ENCODE data around the gene SPECC1L.
"Not testable (repeated sequence)": the region's sequence is repeated elsewhere in the genome, so short reads cannot be mapped to it uniquely, and the experiment has no call there.

The SPECC1L gene

GRCh38 chr22:24274696-24275405 is 4.2 kb downstream of the SPECC1L start:
- Histone ChIP-seq H3K4me1 (ENCODE audit: insufficient read depth, low read length, poor library complexity, severe bottlenecking) (peaks cover 31% of the 10 kb centered on the region), H4K20me1 (ENCODE audit: insufficient read depth, low read length, poor library complexity, severe bottlenecking) (peaks cover 40% of the 10 kb centered on the region), H3K4me2 (ENCODE audit: low read depth, low read length, poor library complexity, severe bottlenecking) (peak overlapping the region; percentile 78), H3K4me3 (ENCODE audit: low read length, poor library complexity, severe bottlenecking) (peak overlapping the region; percentile 81), H3K79me2 (ENCODE audit: insufficient read depth, low read length) (peaks cover 75% of the 10 kb centered on the region)
- not testable (repeated sequence) for H3K9me2 ChIP-seq (replicated peaks; ENCODE audit: low read depth, low read length); H3K27me3 ChIP-seq (ENCODE audit: insufficient read depth, low read length, poor library complexity, severe bottlenecking); H2AFZ ChIP-seq (ENCODE audit: low read length); H3K9ac ChIP-seq (ENCODE audit: low read depth, low read length, poor library complexity, severe bottlenecking); H3F3A ChIP-seq (ENCODE audit: low read depth); H3K36me3 ChIP-seq (ENCODE audit: insufficient read depth, low read length); H3K9me3 ChIP-seq (ENCODE audit: insufficient read depth, low read depth, low read length)
- TF ChIP-seq CTCF (conservative IDR thresholded peaks at IDR 0.05; ENCODE audit: low read length), result 0 out of 2 replicates have a peak, but pooled peaks have one; percentile 30

- not testable (repeated sequence) for H3K27me3 ChIP-seq (ENCODE audit: insufficient read depth, low read length, poor library complexity, severe bottlenecking); H3K36me3 ChIP-seq (ENCODE audit: insufficient read depth, low read length); H3K9me2 ChIP-seq (replicated peaks; ENCODE audit: low read depth, low read length); H3K4me3 ChIP-seq (ENCODE audit: low read length, poor library complexity, severe bottlenecking); H3F3A ChIP-seq (ENCODE audit: low read depth); H3K9me3 ChIP-seq (ENCODE audit: insufficient read depth, low read depth, low read length); H3K9ac ChIP-seq (ENCODE audit: low read depth, low read length, poor library complexity, severe bottlenecking); H2AFZ ChIP-seq (ENCODE audit: low read length)
- Histone ChIP-seq H3K4me2 (ENCODE audit: low read depth, low read length, poor library complexity, severe bottlenecking) (peak overlapping the region; percentile 25), H4K20me1 (ENCODE audit: insufficient read depth, low read length, poor library complexity, severe bottlenecking) (peaks cover 49% of the 10 kb centered on the region), H3K4me1 (ENCODE audit: insufficient read depth, low read length, poor library complexity, severe bottlenecking) (peaks cover 27% of the 10 kb centered on the region), H3K79me2 (ENCODE audit: insufficient read depth, low read length) (peaks cover 81% of the 10 kb centered on the region)
Observed at GRCh38 chr22:24280363-24280762, 9.7 kb downstream of the SPECC1L start.

- Histone ChIP-seq H3K9me2 (replicated peaks; ENCODE audit: low read depth, low read length) (no peaks in the 10 kb centered on the region), H3K4me3 (ENCODE audit: low read length, poor library complexity, severe bottlenecking) (no peak overlapping the region), H4K20me1 (ENCODE audit: insufficient read depth, low read length, poor library complexity, severe bottlenecking) (peaks cover 63% of the 10 kb centered on the region), H3K79me2 (ENCODE audit: insufficient read depth, low read length) (peaks cover 82% of the 10 kb centered on the region), H3F3A (ENCODE audit: low read depth) (0 out of 2 replicates have a peak, but pooled peaks cover 4% of the 10 kb centered on the region), H3K9ac (ENCODE audit: low read depth, low read length, poor library complexity, severe bottlenecking) (no peak overlapping the region), H3K4me1 (ENCODE audit: insufficient read depth, low read length, poor library complexity, severe bottlenecking) (peaks cover 38% of the 10 kb centered on the region), H3K27me3 (ENCODE audit: insufficient read depth, low read length, poor library complexity, severe bottlenecking) (no peaks in the 10 kb centered on the region), H3K4me2 (ENCODE audit: low read depth, low read length, poor library complexity, severe bottlenecking) (no peak overlapping the region), H3K36me3 (ENCODE audit: insufficient read depth, low read length) (no peaks in the 10 kb centered on the region), H3K9me3 (ENCODE audit: insufficient read depth, low read depth, low read length) (no peaks in the 10 kb centered on the region), H2AFZ (ENCODE audit: low read length) (no peak overlapping the region)
- no peak for TF ChIP-seq CTCF (conservative IDR thresholded peaks at IDR 0.05; ENCODE audit: low read length)
- TF ChIP-seq EZH2phosphoT487 (IDR thresholded peaks at IDR 0.05; ENCODE audit: borderline replicate concordance), result no peak
Observed at GRCh38 chr22:24282401-24282800, 11.8 kb downstream of the SPECC1L start.

GRCh38 chr22:24284747-24285203 is 14.1 kb downstream of the SPECC1L start:
- peaks cover 41% of the 10 kb centered on the region for H3K4me1 ChIP-seq (ENCODE audit: insufficient read depth, low read length, poor library complexity, severe bottlenecking)
- no peaks in the 10 kb centered on the region for H3K27me3 ChIP-seq (ENCODE audit: insufficient read depth, low read length, poor library complexity, severe bottlenecking)
- TF ChIP-seq EZH2phosphoT487 (IDR thresholded peaks at IDR 0.05; ENCODE audit: borderline replicate concordance), result no peak
- H4K20me1 ChIP-seq (ENCODE audit: insufficient read depth, low read length, poor library complexity, severe bottlenecking), result peaks cover 64% of the 10 kb centered on the region
- H3K9me2 ChIP-seq (replicated peaks; ENCODE audit: low read depth, low read length), result no peaks in the 10 kb centered on the region
- H2AFZ ChIP-seq (ENCODE audit: low read length), result no peak overlapping the region
- H3K79me2 ChIP-seq (ENCODE audit: insufficient read depth, low read length), result peaks cover 91% of the 10 kb centered on the region
- 0 out of 2 replicates have a peak, but pooled peaks cover 4% of the 10 kb centered on the region for H3F3A ChIP-seq (ENCODE audit: low read depth)
- no peaks in the 10 kb centered on the region for H3K9me3 ChIP-seq (ENCODE audit: insufficient read depth, low read depth, low read length)
- H3K4me2 ChIP-seq (ENCODE audit: low read depth, low read length, poor library complexity, severe bottlenecking), result peak overlapping the region; percentile 54
- H3K9ac ChIP-seq (ENCODE audit: low read depth, low read length, poor library complexity, severe bottlenecking), result no peak overlapping the region
- peak overlapping the region; percentile 0 for H3K4me3 ChIP-seq (ENCODE audit: low read length, poor library complexity, severe bottlenecking)
- H3K36me3 ChIP-seq (ENCODE audit: insufficient read depth, low read length), result no peaks in the 10 kb centered on the region

All from Loucy (cell line).